Mucosa of descending colon (tissue), 3 donors: Measurements from ENCODE around the gene PEX1. TPM values are rescaled to one million over a fixed set of nuclear protein-coding genes. Genes with fewer than 3 reads are reported as not detected.

Source experiments
- ATAC-seq: fragments of 200-7000 bp; cut with Tn5 transposase; one replicate; pipeline ENCODE4 v1.9.1; 2020; ENCODE audit warnings: mild to moderate bottlenecking, moderate library complexity
- DNase-seq, 3 donors: peaks; one replicate each; pipeline ENCODE4 v3.0.0-alpha.2; 2020
- H3K36me3 ChIP-seq: fragments of 200-600 bp; one replicate; pipeline ENCODE4 v1.8.0; 2021; ENCODE audit warnings: low read depth, mild to moderate bottlenecking
- H3K4me1 ChIP-seq: fragments of 200-600 bp; one replicate; pipeline ENCODE4 v1.8.0; 2021; ENCODE audit warnings: low read depth, mild to moderate bottlenecking
- H3K4me3 ChIP-seq: fragments of 200-600 bp; one replicate; pipeline ENCODE4 v1.8.0; 2021; ENCODE audit warnings: mild to moderate bottlenecking
- H3K9me3 ChIP-seq: fragments of 200-600 bp; one replicate; pipeline ENCODE4 v1.8.0; 2021; ENCODE audit warnings: mild to moderate bottlenecking
- CTCF ChIP-seq: fragments of 200-600 bp; IDR thresholded peaks from one replicate; pipeline ENCODE4 v1.8.0; 2022; ENCODE audit warnings: antibody characterized with exemption, mild to moderate bottlenecking
- intact Hi-C, 2 donors: fragments of 100-400 bp; cut with DNase I in 1 of 2; cut with micrococcal nuclease in 1 of 2; formaldehyde crosslinking; loops; one replicate each; pipeline versions ENCODE4 v1.11.0 to v1.11.1; 2022; cut with DNase I, micrococcal nuclease
- long read RNA-seq, 2 donors: library from polyadenylated mRNA; unstranded; transcript quantifications; one replicate each; pipeline ENCODE4 v2.0.0, GENCODE V29; 2019 to 2021
- total RNA-seq, 3 donors: library from RNA; stranded (reverse); fragmentation: NEBNext Ultra II Directional in 2 of 3; extraction: Animal tissue kit (Norgen Biotek cat#: 25700) in 2 of 3; gene quantifications; one replicate each; pipeline versions ENCODE4 v1.2.1 to v1.2.4, GENCODE V29; 2021 to 2023
- donor health status: DM: no; HTN: no; CAD: no; lungs with moderate emphysema.
- donor health status: DM: no; HTN: no; CAD: no.
- donor health status: DM: no; HTN: yes; CAD: no.

Gene PEX1
- total RNA-seq: 10 to 100 TPM; 17.4 to 21.5 (median 20.4) TPM
- long read RNA-seq, donor 1, full-length matches to known transcripts: 14 of 17 reads
- long read RNA-seq, donor 1, partial matches to known transcripts: 0 of 17 reads
- long read RNA-seq, donor 1, other reads (novel, unspliced or antisense): 3 of 17 reads
- long read RNA-seq, donor 2, partial matches to known transcripts: 8 of 8 reads
- long read RNA-seq, donor 2, other reads (novel, unspliced or antisense): 0 of 8 reads

GRCh38 chr7:92528188-92528957 is at the start of gene PEX1, which contains the start of gene RBM48:
PEX1 (minus strand) TSS chr7:92528520; CDS start chr7:92528435, 85 bp downstream.
RBM48 (plus strand) TSS chr7:92528795; CDS start chr7:92528814, 19 bp downstream.
- intact Hi-C loops: no loop called here
- H3K4me3 ChIP-seq: peak within 1 kb of the TSS; percentile 88
- DNase-seq: peak; percentile 96 to 98 (median 97)
- H3K4me1 ChIP-seq: peaks cover 9% of the 10 kb centered on the region
- no peaks in the 10 kb centered on the region for H3K36me3 ChIP-seq
- TF ChIP-seq CTCF: peak; percentile 67
- H3K9me3 ChIP-seq: no peaks in the 10 kb centered on the region
- ATAC-seq: peak; percentile 98

GRCh38 chr7:92576296-92576695 is 48.0 kb upstream of the PEX1 start:
- Histone ChIP-seq H3K36me3 (peaks cover 7% of the 10 kb centered on the region), H3K4me1 (no peaks in the 10 kb centered on the region), H3K4me3 (no peak overlapping the region), H3K9me3 (no peaks in the 10 kb centered on the region)
- no peak for TF ChIP-seq CTCF
- intact Hi-C loops: no loop called here
- no peak for ATAC-seq
- DNase-seq: no peak

- Histone ChIP-seq H3K9me3 (no peaks in the 10 kb centered on the region), H3K4me3 (no peak overlapping the region), H3K4me1 (no peaks in the 10 kb centered on the region), H3K36me3 (peaks cover 4% of the 10 kb centered on the region)
- ATAC-seq (no peak), DNase-seq (no peak)
- intact Hi-C loops: no loop called here
- no peak for TF ChIP-seq CTCF
Observed at GRCh38 chr7:92569137-92569536, 40.8 kb upstream of the PEX1 start.

- Histone ChIP-seq H3K9me3 (no peaks in the 10 kb centered on the region), H3K4me3 (no peak overlapping the region), H3K4me1 (no peaks in the 10 kb centered on the region), H3K36me3 (peaks cover 4% of the 10 kb centered on the region)
- no peak for ATAC-seq
- intact Hi-C loops: no loop called here
- DNase-seq: no peak
- TF ChIP-seq CTCF: no peak
Observed at GRCh38 chr7:92567460-92567859, 39.1 kb upstream of the PEX1 start.

- Histone ChIP-seq H3K36me3 (peaks cover 4% of the 10 kb centered on the region), H3K9me3 (no peaks in the 10 kb centered on the region), H3K4me1 (no peaks in the 10 kb centered on the region), H3K4me3 (no peak overlapping the region)
- no peak for TF ChIP-seq CTCF
- no peak for ATAC-seq
- DNase-seq: no peak
- intact Hi-C loops: no loop called here
Observed at GRCh38 chr7:92563345-92563744, 35.0 kb upstream of the PEX1 start.
